ENCODE results near the gene HIVEP3.

Gene HIVEP3

GRCh38 chr1:41920658-41921057, 1.9 kb upstream of the HIVEP3 start:
- DNase-seq: no peak

- DNase-seq: peak; percentile 83
Observed at GRCh38 chr1:41919764-41920397, 1.2 kb upstream of the HIVEP3 start.

- DNase-seq: no peak
Observed at GRCh38 chr1:41919131-41919530, 409 bp upstream of the HIVEP3 start.

- no peak for DNase-seq
Observed at GRCh38 chr1:41917835-41918449, 780 bp downstream of the HIVEP3 start.

- DNase-seq: no peak
Observed at GRCh38 chr1:41917076-41917475, 1.6 kb downstream of the HIVEP3 start.

GRCh38 chr1:41915786-41916571, 2.7 kb downstream of the HIVEP3 start:
- no peak for DNase-seq

- DNase-seq: no peak
Observed at GRCh38 chr1:41914516-41914915, 4.2 kb downstream of the HIVEP3 start.

GRCh38 chr1:41913014-41913413, 5.7 kb downstream of the HIVEP3 start:
- no peak for DNase-seq

GRCh38 chr1:41908288-41908895, 10.3 kb downstream of the HIVEP3 start:
- no peak for DNase-seq

- DNase-seq: no peak
Observed at GRCh38 chr1:41907446-41907845, 11.3 kb downstream of the HIVEP3 start.

- DNase-seq: peak; percentile 29
Observed at GRCh38 chr1:41906943-41907342, 11.8 kb downstream of the HIVEP3 start.

- no peak for DNase-seq
Observed at GRCh38 chr1:41905093-41905675, 13.5 kb downstream of the HIVEP3 start.

GRCh38 chr1:41902664-41903063, 16.1 kb downstream of the HIVEP3 start:
- DNase-seq: no peak

- no peak for DNase-seq
Observed at GRCh38 chr1:41902159-41902577, 16.6 kb downstream of the HIVEP3 start.

GRCh38 chr1:41901551-41901950, 17.2 kb downstream of the HIVEP3 start:
- no peak for DNase-seq

- DNase-seq: no peak
Observed at GRCh38 chr1:41900603-41901444, 17.9 kb downstream of the HIVEP3 start.

- peak; percentile 28 for DNase-seq
Observed at GRCh38 chr1:41898191-41898713, 20.5 kb downstream of the HIVEP3 start.

GRCh38 chr1:41895552-41895951, 23.2 kb downstream of the HIVEP3 start:
- DNase-seq: no peak

- no peak for DNase-seq
Observed at GRCh38 chr1:41894808-41895483, 23.8 kb downstream of the HIVEP3 start.

- DNase-seq: no peak
Observed at GRCh38 chr1:41894101-41894807, 24.5 kb downstream of the HIVEP3 start.

- no peak for DNase-seq
Observed at GRCh38 chr1:41892301-41892781, 26.4 kb downstream of the HIVEP3 start.
